Neuron (in vitro differentiated cells): ENCODE results near the gene SPECC1L.
"Not testable (repeated sequence)": the region's sequence is repeated elsewhere in the genome, so short reads cannot be mapped to it uniquely, and the experiment has no call there.

ENCODE experiments used
- H2AFZ ChIP-seq: one replicate; pipeline ENCODE4 v1.6.1; 2013; ENCODE audit warnings: low read depth, mild to moderate bottlenecking, inconsistent platforms, low read length, moderate library complexity
- H3K27me3 ChIP-seq: one replicate; pipeline ENCODE4 v1.6.1; 2013; ENCODE audit warnings: low read length; ENCODE audit not compliant: insufficient read depth
- H3K36me3 ChIP-seq: one replicate; pipeline ENCODE4 v1.6.1; 2013; ENCODE audit warnings: low read length; ENCODE audit not compliant: insufficient read depth
- H3K4me1 ChIP-seq: one replicate; pipeline ENCODE4 v1.6.1; 2013; ENCODE audit warnings: low read length; ENCODE audit not compliant: insufficient read depth
- H3K4me3 ChIP-seq: 2 replicates; pipeline ENCODE4 v1.5.1; 2013; ENCODE audit warnings: mild to moderate bottlenecking, low read length, moderate library complexity
- H3K9me3 ChIP-seq: one replicate; pipeline ENCODE4 v1.6.1; 2013; ENCODE audit warnings: low read length

Gene SPECC1L

DNA sequence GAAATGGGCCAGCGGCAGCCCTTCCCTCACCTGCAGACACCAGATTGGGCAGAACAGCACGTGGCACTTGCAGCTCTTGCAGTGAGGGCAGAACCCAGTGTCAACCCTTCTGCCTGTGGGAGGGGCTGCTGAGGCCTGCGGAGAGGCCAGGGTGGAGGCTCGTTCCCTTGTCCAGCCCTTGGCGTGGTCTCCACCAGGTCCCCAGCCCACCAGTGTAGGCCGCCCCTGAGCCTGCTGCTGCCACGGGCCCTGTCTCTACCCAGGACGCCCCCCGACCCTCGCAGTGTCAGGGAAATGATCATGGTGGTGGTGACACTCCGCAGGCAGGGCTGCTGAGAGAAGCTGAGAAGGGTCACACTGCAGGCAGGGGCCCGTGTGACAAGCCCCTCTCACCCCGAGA, 14.5 kb upstream of the SPECC1L start:
- not testable (repeated sequence) for H3K9me3 ChIP-seq, H2AFZ ChIP-seq

DNA sequence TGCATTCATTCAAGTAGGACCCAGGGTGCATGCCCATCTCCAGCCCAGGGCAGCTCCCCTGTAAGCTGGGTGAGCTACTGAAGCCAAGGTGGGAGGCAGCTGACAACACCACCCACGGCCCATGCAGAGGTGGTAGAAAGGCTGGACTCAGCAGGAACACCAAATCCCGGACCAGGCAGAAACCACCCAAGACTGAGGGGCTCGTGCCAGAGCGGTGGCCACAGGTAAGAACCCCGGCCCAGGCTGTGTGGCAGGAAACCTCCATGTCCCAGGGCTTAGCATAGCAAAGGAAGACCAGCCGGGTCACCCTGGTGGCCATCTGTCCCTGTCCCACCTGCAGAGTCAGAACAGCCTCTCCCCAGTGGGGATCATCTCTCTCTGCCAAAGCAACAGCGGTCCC, 13.9 kb upstream of the SPECC1L start:
- H3K9me3 ChIP-seq, H3K36me3 ChIP-seq, H3K4me3 ChIP-seq, H3K27me3 ChIP-seq, H3K4me1 ChIP-seq, H2AFZ ChIP-seq: not testable (repeated sequence)

More for the DNA sequence above, 14.5 kb upstream of the SPECC1L start:
- not testable (repeated sequence) for H3K27me3 ChIP-seq, H3K4me1 ChIP-seq, H3K36me3 ChIP-seq, H3K4me3 ChIP-seq

DNA sequence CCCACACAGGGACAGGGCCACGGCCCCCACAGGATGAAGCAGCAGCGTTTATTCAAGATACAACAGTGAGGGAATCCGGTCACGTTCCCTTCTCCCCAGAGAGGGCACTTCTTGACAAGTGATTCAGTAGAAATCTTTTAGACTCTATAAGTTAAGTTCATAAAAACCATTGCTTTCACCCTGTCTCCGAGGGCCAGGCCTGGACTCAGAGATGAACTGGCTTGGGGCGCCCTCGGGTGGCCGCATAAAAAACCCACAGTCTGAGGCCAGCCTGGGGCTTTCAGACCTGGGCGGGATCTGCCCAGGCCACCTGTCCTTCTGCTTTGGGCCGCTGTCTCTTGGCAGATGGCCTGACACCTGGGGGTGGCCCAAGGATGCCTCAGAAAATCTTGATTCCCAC, 11.2 kb upstream of the SPECC1L start:
- not testable (repeated sequence) for H3K9me3 ChIP-seq

DNA sequence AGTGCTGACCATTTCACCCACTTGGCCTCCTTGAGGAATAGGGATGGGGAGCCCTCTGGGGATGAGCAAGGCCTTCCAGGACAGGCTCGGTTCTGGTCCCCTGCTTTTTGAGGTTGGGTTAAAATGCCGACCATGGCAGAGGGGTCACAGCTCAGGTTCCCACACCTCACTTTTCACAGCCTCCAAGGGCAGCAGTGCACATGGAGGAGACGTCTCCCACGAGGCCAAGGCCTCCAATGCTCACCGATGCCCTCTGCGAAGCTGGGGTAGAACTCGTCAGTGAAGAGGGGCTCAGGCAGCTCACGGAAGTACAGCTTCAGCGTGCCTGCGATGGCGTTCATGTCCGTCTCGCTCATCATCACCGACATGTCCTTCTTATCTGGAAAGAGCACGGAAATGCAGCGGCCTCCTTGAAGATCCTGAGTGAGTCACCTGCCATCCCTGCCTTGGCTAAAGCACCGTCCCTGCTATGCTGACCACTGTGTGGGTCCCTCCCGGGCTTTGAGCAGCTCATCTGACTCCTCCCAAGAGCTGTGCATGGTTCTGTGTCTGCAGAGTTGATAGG, 8.4 kb upstream of the SPECC1L start:
- not testable (repeated sequence) for H2AFZ ChIP-seq, H3K27me3 ChIP-seq, H3K9me3 ChIP-seq, H3K4me3 ChIP-seq, H3K36me3 ChIP-seq
- peaks cover 16% of the 10 kb centered on the region for H3K4me1 ChIP-seq

More for the DNA sequence above, 11.2 kb upstream of the SPECC1L start:
- not testable (repeated sequence) for H3K4me1 ChIP-seq, H3K27me3 ChIP-seq, H3K4me3 ChIP-seq, H3K36me3 ChIP-seq, H2AFZ ChIP-seq

DNA sequence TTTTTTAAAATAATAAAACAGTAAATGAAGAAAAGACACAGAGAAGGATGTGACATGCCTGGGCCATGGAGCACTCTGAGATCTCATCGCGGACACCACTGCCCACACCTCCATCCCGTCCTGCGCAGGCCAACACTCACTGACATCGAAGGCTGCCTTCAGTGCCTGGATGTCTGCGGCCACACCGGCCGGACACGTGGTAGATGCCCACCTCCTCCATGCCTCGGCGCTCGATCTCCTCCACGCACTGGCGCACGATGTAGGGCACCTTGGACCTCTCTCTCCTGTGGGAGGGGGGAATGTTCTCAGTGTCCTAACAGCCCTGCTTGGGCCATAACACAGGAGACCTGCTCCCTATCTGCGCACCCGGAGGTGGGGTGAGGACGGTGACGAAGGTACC, 7.2 kb upstream of the SPECC1L start:
- not testable (repeated sequence) for H3K4me3 ChIP-seq, H3K9me3 ChIP-seq, H3K27me3 ChIP-seq, H2AFZ ChIP-seq, H3K36me3 ChIP-seq
- H3K4me1 ChIP-seq, result peaks cover 16% of the 10 kb centered on the region

DNA sequence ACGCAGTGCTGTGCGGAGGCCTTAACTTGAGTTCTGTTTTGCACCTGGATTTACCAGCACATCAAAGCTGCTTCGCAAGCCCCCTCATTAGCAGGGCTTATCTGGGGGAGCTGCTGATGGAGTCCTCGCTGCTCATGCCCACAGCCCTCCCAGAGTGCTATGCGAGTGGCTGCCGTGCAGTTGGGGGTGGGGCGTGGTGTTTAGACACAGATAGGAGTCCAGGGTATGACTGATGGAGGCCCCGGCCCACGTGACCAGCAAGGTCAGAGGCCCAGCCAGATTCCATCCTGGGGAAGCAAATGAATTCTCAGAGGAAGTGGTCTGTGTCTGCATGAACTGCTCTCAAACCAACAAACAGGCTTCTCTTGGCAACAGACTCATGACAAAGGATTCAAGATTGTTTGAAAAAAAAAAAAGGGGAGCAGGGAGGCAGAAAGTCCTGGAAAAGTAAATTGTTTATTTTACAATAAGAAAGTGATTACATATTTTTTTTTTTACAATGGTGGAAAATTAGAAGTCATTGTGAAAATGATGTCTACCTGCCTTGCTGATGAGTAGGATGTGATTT, 6.2 kb upstream of the SPECC1L start:
- not testable (repeated sequence) for H3K9me3 ChIP-seq

DNA sequence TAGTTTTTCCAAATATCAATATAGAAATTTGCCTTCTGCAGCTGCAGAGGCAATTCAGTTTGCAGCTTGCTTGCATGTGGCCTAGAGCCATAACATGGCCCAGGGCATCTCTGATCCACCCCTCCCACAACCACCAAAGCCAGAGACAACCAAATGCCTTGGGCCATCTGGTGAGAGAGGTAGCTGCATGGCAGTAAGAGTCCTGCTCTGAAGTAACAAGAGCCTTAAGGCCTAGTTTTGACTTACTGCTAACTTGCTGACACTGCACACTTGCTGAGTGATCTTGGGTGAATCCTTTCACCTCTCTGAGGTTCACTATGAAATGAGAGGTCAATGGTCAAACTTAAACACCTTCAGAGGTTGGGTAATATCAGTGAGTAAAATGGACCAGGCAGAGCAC, 4.9 kb upstream of the SPECC1L start:
- no peak overlapping the region for H3K4me3 ChIP-seq
- H3K9me3 ChIP-seq, result no peaks in the 10 kb centered on the region
- no peaks in the 10 kb centered on the region for H3K27me3 ChIP-seq
- H2AFZ ChIP-seq, result no peak overlapping the region
- H3K36me3 ChIP-seq, result no peaks in the 10 kb centered on the region
- peaks cover 16% of the 10 kb centered on the region for H3K4me1 ChIP-seq

More for the DNA sequence above, 6.2 kb upstream of the SPECC1L start:
- H3K36me3 ChIP-seq, H2AFZ ChIP-seq, H3K27me3 ChIP-seq: not testable (repeated sequence)
- Histone ChIP-seq H3K4me1 (peaks cover 16% of the 10 kb centered on the region), H3K4me3 (peak overlapping the region; percentile 25)

DNA sequence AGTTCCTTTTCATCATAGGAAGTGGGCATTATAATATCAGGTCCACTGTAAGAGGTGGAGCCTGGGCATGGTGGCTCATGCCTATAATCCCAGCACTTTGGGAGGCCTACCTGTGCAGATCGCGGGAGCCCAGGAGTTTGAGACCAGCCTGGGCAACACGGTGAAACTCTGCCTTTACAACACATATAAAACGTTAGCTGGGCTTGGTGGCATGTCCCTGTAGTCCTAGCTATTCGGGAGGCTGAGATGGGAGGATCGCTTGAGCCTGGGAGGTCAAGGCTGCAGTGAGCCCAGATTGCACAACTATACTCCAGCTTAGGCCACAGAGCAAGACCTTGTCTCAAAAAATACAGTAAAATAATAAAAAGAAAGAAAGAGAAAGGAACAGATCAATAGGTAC, 4.1 kb upstream of the SPECC1L start:
- H3K9me3 ChIP-seq, H3K4me3 ChIP-seq: not testable (repeated sequence)

DNA sequence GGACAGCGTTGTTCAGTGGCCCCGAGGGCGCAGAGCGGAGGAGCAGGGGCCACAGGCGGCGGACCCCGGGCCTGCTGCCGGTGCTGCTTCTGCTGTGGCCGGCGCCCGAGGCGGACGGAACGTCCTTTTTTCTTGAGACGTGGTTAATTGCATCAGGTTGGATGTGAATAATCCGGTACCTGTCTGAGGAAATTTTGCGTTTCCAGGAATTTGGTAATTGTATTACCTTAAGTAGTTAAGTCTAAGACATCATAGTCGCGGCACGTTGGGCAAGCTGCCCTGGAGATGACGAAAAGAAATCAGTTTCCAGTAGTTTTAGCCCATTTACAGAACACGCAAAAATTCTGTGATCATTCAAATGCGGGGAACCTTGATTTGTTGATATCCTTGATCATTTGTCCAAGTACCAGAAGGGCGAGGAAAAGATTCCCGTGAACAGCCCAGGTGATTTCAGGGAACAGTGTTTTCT, 789 bp downstream of the SPECC1L start:
- H3K36me3 ChIP-seq, result no peaks in the 10 kb centered on the region
- H3K4me3 ChIP-seq, result peak overlapping the region; percentile 71
- H3K4me1 ChIP-seq, result peaks cover 23% of the 10 kb centered on the region
- no peaks in the 10 kb centered on the region for H3K27me3 ChIP-seq
- H2AFZ ChIP-seq, result peak overlapping the region; percentile 30
- H3K9me3 ChIP-seq, result no peaks in the 10 kb centered on the region

More for the DNA sequence above, 4.1 kb upstream of the SPECC1L start:
- not testable (repeated sequence) for H3K27me3 ChIP-seq, H2AFZ ChIP-seq, H3K36me3 ChIP-seq
- H3K4me1 ChIP-seq, result peaks cover 18% of the 10 kb centered on the region

DNA sequence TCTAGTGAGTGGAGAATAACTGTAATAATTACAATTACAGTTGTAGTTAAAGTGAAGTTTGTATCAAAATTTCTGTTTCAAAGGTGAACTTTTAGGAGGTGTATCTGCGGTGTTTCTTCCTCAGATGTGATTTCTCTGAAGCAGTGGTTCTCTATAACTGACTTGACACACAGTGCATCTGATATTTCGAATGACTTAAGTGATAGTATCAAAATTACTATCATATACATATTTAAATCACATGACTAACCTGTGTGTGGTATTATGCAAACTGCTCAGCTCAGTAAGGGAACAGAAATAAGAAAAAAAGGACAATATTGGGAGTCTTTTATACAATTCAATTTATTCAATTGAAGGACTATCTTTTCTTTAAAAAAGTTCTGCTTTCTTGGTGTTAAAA, 2.4 kb downstream of the SPECC1L start:
- H3K4me1 ChIP-seq, result peaks cover 28% of the 10 kb centered on the region
- H3K4me3 ChIP-seq, H2AFZ ChIP-seq, H3K9me3 ChIP-seq, H3K27me3 ChIP-seq, H3K36me3 ChIP-seq: not testable (repeated sequence)

DNA sequence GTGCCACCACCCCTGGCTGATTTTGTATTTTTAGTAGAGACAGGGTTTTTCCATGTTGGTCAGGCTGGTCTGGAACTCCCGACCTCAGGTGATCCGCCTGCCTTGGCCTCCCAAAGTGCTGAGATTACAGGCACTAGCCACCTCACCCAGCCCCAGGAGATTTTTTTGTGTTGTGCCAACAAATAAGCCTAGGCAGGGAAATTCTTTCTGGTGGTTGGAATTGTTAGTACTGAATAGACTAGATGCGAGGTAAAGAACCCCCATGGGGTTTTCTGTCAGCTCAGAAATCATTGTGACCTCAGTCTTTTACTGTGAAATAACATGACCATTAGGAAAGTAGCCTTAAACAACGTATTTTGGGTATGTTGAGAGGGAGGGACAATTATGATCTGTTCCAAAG, 3.3 kb downstream of the SPECC1L start:
- H3K4me3 ChIP-seq, H2AFZ ChIP-seq, H3K9me3 ChIP-seq, H3K27me3 ChIP-seq, H3K36me3 ChIP-seq: not testable (repeated sequence)
- peaks cover 28% of the 10 kb centered on the region for H3K4me1 ChIP-seq

DNA sequence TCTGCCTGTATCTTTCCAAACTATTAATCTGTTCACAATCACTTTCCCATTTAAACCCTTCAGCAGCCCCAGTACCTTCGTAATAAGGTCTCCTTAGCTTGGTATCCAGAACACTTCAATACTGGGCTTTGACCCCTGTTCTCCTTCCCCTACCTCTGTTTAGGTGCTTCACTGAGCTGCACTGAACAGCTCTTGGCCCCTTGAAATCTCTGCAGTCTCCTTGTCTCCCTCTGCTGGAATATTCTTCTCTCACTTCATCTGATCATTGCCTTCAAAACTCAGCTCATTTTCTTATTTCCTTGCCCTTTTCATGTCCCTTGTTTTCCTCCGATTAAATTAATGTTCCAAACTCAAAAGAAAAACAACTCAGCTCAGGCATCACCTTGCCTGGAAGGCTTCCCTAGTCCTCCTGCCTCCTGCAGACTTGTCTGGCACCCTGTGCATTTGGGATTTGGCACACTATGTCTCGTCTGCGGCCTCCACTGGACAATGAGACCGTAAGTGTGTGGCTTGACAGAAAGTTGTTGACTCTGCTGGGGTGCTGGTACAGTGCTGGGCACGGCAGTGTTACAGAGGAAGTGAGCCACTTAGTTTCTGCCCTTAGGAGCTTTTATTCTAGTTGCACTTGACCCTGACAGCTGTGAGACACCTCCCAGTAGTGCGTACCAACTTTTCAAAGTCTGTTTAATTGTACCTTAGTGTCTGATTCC, 4.2 kb downstream of the SPECC1L start:
- peaks cover 28% of the 10 kb centered on the region for H3K4me1 ChIP-seq
- not testable (repeated sequence) for H3K36me3 ChIP-seq, H3K4me3 ChIP-seq, H2AFZ ChIP-seq, H3K27me3 ChIP-seq, H3K9me3 ChIP-seq

DNA sequence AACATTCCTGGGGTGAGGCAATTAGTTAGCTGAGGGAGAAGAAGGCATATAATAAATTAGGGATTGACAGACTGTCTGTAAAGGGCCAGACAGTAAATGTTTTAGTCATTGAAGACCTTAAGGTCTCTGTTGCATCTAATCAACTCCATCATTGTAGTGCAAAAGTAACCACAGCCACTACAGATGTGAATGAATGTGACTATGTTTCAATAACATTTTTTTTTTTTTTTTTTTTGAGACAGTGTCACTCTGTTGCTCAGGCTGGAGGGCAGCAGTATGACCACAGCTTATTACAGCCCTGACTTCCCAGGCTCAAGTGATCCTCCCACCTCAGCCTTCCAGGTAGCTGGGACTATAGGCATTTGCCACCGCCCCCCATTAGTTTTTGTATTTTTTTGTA, 9.7 kb downstream of the SPECC1L start:
- H3K9me3 ChIP-seq, H3K4me3 ChIP-seq, H3K36me3 ChIP-seq, H3K27me3 ChIP-seq, H2AFZ ChIP-seq: not testable (repeated sequence)
- peaks cover 11% of the 10 kb centered on the region for H3K4me1 ChIP-seq

DNA sequence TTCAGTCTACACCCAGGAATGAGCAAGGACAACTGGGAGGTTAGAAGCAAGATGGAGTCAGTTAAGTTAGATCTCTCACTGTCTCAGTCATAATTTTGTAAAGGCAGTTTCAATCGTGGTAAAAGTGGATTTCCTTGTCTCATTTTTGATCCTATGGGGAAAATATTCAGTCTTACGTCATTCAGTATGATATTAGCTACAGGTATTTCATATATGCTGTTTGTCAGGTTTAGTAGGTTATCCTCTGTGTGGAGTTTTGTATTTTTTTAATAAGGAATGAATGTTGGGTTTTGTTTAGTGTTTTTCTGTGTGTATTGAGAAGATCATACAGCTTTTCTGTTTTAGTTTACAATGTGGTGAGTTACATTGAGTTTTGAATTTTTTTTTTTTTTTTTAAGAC, 11.8 kb downstream of the SPECC1L start:
- no peak overlapping the region for H3K4me3 ChIP-seq
- no peaks in the 10 kb centered on the region for H3K27me3 ChIP-seq
- H3K9me3 ChIP-seq, result peaks cover 2% of the 10 kb centered on the region
- H2AFZ ChIP-seq, result no peak overlapping the region
- H3K36me3 ChIP-seq, result peaks cover 3% of the 10 kb centered on the region
- peaks cover 8% of the 10 kb centered on the region for H3K4me1 ChIP-seq
